ENCODE data around the gene CHGA. TPM values are rescaled to one million over a fixed set of nuclear protein-coding genes. Genes with fewer than 3 reads are reported as not detected.

CHGA gene
- polyA plus RNA-seq, 1 donor from 2014 or later: 131 TPM

DNA sequence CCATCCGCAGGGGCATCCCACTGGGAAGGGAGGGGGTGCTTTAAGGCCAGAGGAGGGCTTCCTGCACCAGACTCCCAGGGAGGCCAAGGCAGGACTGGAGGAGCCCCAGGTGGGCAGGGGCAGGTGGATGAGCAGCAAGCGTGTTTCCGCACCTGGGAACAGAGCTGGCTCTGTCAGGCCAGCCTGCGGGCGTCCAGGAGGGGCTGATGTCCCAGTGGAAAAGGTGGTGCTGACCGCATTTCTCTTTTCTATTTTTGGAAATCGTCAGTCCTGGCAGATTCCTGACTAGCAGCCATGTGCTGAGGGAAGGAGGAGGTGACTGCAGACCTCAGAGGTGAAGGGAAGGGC is 27.2 kb downstream of the CHGA start:
- Histone ChIP-seq H3F3A (ENCODE audit: insufficient read depth, low read length, poor library complexity, severe bottlenecking) (no peaks in the 10 kb centered on the region), H2AFZ (ENCODE audit: low read depth, low read length) (no peak overlapping the region), H3K9me3 (ENCODE audit: low read length) (no peaks in the 10 kb centered on the region), H3K9ac (ENCODE audit: low read length) (no peak overlapping the region), H3K9me2 (ENCODE audit: insufficient read depth, low read length) (no peaks in the 10 kb centered on the region), H3K27me3 (ENCODE audit: insufficient read depth, low read depth, low read length) (no peaks in the 10 kb centered on the region), H3K36me3 (ENCODE audit: insufficient read depth, low read length) (no peaks in the 10 kb centered on the region), H3K79me2 (replicated peaks; ENCODE audit: insufficient read depth, low read length) (no peaks in the 10 kb centered on the region), H4K20me1 (ENCODE audit: insufficient read depth) (no peaks in the 10 kb centered on the region), H3K4me2 (ENCODE audit: low read length) (no peak overlapping the region), H3K27ac (ENCODE audit: low read length) (no peak overlapping the region), H3K4me3 (ENCODE audit: low read length) (no peak overlapping the region)
- TF ChIP-seq RAD21 (conservative IDR thresholded peaks at IDR 0.05) (no peak), MXI1 (conservative IDR thresholded peaks at IDR 0.05; ENCODE audit: poor library complexity, severe bottlenecking) (no peak), EZH2 (IDR thresholded peaks at IDR 0.05; ENCODE audit: borderline replicate concordance, insufficient read depth, low read length, poor library complexity, severe bottlenecking) (no peak), POLR2AphosphoS5 (IDR thresholded peaks at IDR 0.05) (no peak), TAF1 (IDR thresholded peaks at IDR 0.05; ENCODE audit: low read depth) (no peak), SMC3 (conservative IDR thresholded peaks at IDR 0.05; ENCODE audit: poor library complexity) (no peak), EP300 (conservative IDR thresholded peaks at IDR 0.05; ENCODE audit: poor library complexity, severe bottlenecking) (no peak)
- TF ChIP-seq, protein P1, sequence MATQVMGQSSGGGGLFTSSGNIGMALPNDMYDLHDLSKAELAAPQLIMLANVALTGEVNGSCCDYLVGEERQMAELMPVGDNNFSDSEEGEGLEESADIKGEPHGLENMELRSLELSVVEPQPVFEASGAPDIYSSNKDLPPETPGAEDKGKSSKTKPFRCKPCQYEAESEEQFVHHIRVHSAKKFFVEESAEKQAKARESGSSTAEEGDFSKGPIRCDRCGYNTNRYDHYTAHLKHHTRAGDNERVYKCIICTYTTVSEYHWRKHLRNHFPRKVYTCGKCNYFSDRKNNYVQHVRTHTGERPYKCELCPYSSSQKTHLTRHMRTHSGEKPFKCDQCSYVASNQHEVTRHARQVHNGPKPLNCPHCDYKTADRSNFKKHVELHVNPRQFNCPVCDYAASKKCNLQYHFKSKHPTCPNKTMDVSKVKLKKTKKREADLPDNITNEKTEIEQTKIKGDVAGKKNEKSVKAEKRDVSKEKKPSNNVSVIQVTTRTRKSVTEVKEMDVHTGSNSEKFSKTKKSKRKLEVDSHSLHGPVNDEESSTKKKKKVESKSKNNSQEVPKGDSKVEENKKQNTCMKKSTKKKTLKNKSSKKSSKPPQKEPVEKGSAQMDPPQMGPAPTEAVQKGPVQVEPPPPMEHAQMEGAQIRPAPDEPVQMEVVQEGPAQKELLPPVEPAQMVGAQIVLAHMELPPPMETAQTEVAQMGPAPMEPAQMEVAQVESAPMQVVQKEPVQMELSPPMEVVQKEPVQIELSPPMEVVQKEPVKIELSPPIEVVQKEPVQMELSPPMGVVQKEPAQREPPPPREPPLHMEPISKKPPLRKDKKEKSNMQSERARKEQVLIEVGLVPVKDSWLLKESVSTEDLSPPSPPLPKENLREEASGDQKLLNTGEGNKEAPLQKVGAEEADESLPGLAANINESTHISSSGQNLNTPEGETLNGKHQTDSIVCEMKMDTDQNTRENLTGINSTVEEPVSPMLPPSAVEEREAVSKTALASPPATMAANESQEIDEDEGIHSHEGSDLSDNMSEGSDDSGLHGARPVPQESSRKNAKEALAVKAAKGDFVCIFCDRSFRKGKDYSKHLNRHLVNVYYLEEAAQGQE (IDR thresholded peaks at IDR 0.05; ENCODE audit: borderline replicate concordance): no peak
- TF ChIP-seq, protein P2, sequence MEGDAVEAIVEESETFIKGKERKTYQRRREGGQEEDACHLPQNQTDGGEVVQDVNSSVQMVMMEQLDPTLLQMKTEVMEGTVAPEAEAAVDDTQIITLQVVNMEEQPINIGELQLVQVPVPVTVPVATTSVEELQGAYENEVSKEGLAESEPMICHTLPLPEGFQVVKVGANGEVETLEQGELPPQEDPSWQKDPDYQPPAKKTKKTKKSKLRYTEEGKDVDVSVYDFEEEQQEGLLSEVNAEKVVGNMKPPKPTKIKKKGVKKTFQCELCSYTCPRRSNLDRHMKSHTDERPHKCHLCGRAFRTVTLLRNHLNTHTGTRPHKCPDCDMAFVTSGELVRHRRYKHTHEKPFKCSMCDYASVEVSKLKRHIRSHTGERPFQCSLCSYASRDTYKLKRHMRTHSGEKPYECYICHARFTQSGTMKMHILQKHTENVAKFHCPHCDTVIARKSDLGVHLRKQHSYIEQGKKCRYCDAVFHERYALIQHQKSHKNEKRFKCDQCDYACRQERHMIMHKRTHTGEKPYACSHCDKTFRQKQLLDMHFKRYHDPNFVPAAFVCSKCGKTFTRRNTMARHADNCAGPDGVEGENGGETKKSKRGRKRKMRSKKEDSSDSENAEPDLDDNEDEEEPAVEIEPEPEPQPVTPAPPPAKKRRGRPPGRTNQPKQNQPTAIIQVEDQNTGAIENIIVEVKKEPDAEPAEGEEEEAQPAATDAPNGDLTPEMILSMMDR (IDR thresholded peaks at IDR 0.05; ENCODE audit: poor library complexity, severe bottlenecking): no peak

DNA sequence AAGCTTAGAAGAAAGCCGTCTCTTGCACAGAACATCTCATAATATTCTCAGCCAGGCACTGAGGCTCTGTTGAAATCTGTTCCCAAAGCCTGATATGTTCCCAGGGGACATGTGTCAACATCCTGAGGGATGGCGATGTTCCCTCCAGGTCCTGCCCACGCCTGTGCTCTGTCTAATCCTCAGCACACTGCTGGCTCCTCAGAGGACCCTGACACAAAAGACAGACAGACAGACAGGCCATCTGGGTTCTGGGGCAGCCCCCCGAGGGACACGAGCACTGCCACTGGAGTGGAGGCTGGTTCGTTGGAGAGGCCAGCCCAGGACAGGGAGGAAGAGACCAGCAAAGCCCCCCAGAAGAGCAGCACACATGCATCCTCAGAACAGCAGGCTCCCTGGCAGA is 27.8 kb downstream of the CHGA start:
- H3K36me3 ChIP-seq (ENCODE audit: insufficient read depth, low read length): no peaks in the 10 kb centered on the region
- H4K20me1 ChIP-seq (ENCODE audit: insufficient read depth): no peaks in the 10 kb centered on the region
- H3K27ac ChIP-seq (ENCODE audit: low read length): no peak overlapping the region

More for the DNA sequence above, 27.8 kb downstream of the CHGA start:
- Histone ChIP-seq H2AFZ (ENCODE audit: low read depth, low read length) (no peak overlapping the region), H3K9me2 (ENCODE audit: insufficient read depth, low read length) (no peaks in the 10 kb centered on the region), H3K4me3 (ENCODE audit: low read length) (no peak overlapping the region), H3K27me3 (ENCODE audit: insufficient read depth, low read depth, low read length) (no peaks in the 10 kb centered on the region), H3K9ac (ENCODE audit: low read length) (no peak overlapping the region), H3K9me3 (ENCODE audit: low read length) (no peaks in the 10 kb centered on the region), H3K4me2 (ENCODE audit: low read length) (no peak overlapping the region), H3F3A (ENCODE audit: insufficient read depth, low read length, poor library complexity, severe bottlenecking) (no peaks in the 10 kb centered on the region), H3K79me2 (replicated peaks; ENCODE audit: insufficient read depth, low read length) (no peaks in the 10 kb centered on the region)
- TF ChIP-seq SMC3 (conservative IDR thresholded peaks at IDR 0.05; ENCODE audit: poor library complexity) (no peak), EP300 (conservative IDR thresholded peaks at IDR 0.05; ENCODE audit: poor library complexity, severe bottlenecking) (no peak), TAF1 (IDR thresholded peaks at IDR 0.05; ENCODE audit: low read depth) (no peak), RAD21 (conservative IDR thresholded peaks at IDR 0.05) (no peak), EZH2 (IDR thresholded peaks at IDR 0.05; ENCODE audit: borderline replicate concordance, insufficient read depth, low read length, poor library complexity, severe bottlenecking) (no peak), POLR2AphosphoS5 (IDR thresholded peaks at IDR 0.05) (no peak)
- TF ChIP-seq, protein P2 (IDR thresholded peaks at IDR 0.05; ENCODE audit: poor library complexity, severe bottlenecking): no peak
- TF ChIP-seq, protein P1 (IDR thresholded peaks at IDR 0.05; ENCODE audit: borderline replicate concordance): no peak

All from neural cell (in vitro differentiated cells).